ENCODE measurements around the gene RNPS1.

DNA sequence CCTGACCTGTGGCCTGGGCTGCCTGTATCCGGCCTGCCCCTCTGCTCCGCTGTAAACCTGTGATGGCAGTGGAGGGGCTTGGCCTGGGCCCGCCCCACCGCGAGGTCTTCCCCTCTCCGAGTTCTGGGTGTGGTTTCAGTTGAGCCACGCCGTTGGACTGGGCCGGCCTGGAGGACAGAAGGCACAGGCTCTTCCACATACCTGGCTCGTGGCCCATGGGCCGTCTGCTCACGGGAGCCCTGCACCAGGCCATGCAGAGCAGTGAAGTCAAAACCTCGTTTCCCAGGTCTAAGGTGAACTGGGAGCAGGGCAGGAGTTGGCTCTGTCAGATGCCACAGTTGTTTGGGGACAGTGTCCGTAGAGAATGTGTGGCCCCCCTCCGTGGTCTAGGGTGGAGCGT is 5.6 kb upstream of the RNPS1 start:
- TF ChIP-seq, protein P1, sequence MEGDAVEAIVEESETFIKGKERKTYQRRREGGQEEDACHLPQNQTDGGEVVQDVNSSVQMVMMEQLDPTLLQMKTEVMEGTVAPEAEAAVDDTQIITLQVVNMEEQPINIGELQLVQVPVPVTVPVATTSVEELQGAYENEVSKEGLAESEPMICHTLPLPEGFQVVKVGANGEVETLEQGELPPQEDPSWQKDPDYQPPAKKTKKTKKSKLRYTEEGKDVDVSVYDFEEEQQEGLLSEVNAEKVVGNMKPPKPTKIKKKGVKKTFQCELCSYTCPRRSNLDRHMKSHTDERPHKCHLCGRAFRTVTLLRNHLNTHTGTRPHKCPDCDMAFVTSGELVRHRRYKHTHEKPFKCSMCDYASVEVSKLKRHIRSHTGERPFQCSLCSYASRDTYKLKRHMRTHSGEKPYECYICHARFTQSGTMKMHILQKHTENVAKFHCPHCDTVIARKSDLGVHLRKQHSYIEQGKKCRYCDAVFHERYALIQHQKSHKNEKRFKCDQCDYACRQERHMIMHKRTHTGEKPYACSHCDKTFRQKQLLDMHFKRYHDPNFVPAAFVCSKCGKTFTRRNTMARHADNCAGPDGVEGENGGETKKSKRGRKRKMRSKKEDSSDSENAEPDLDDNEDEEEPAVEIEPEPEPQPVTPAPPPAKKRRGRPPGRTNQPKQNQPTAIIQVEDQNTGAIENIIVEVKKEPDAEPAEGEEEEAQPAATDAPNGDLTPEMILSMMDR (conservative IDR thresholded peaks at IDR 0.05; ENCODE audit: low read depth, low read length): no peak
- no peak for TF ChIP-seq EZH2phosphoT487 (IDR thresholded peaks at IDR 0.05; ENCODE audit: borderline replicate concordance, low read length)
